Neural crest cell (in vitro differentiated cells): ENCODE results near the gene RUSC1. TPM values are rescaled to one million over a fixed set of nuclear protein-coding genes. Genes with fewer than 3 reads are reported as not detected.
"Not testable (repeated sequence)": the region's sequence is repeated elsewhere in the genome, so short reads cannot be mapped to it uniquely, and the experiment has no call there.

Experiments used
- DNase-seq: peaks from one replicate; pipeline ENCODE4 v3.0.0; 2021; ENCODE audit warnings: low read depth, mixed read lengths, low spot score
- H3K27ac Mint-ChIP-seq: one replicate; pipeline ENCODE4 v1.8.0; 2021; ENCODE audit warnings: mild to moderate bottlenecking, mixed read lengths; ENCODE audit not compliant: unreplicated experiment
- H3K27me3 Mint-ChIP-seq: 2 replicates; pipeline ENCODE4 v1.8.0; 2021; ENCODE audit warnings: low read depth, mild to moderate bottlenecking, mixed read lengths
- H3K36me3 Mint-ChIP-seq: 2 replicates; pipeline ENCODE4 v1.8.0; 2021; ENCODE audit warnings: low read depth, mild to moderate bottlenecking, mixed read lengths
- H3K4me1 Mint-ChIP-seq: 2 replicates; pipeline ENCODE4 v1.8.0; 2021; ENCODE audit warnings: mixed read lengths
- H3K4me3 Mint-ChIP-seq: one replicate; pipeline ENCODE4 v1.8.0; 2021; ENCODE audit warnings: mild to moderate bottlenecking, mixed read lengths
- H3K9me3 Mint-ChIP-seq: 2 replicates; pipeline ENCODE4 v1.8.0; 2021; ENCODE audit warnings: mixed read lengths
- CTCF ChIP-seq: fragments of 200-600 bp; sonication (generic); conservative IDR thresholded peaks from 2 replicates; pipeline ENCODE4 v1.5.0; 2021; ENCODE audit warnings: antibody characterized with exemption, mild to moderate bottlenecking
- total RNA-seq: library from RNA; stranded (reverse); gene quantifications from 2 replicates; pipeline ENCODE4 v1.2.1, GENCODE V29; 2021

The RUSC1 gene
- total RNA-seq, 1 donor from 2014 or later = 56.6 TPM

DNA sequence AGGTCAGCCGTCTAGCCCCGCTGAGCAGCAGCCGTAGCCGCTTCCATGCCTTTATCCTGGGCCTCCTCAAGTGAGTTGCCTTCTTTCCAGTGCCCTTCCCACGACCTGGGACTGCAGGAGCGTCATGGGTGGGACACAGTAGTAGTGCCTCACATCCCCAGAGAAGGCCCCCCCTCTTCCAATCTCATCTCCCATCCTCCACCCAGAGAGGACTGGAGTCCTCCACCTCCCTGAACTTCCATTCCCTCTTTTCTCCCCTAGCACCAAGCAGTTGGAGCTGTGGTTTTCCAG is 4.9 kb downstream of the RUSC1 start:
- Mint-ChIP-seq H3K4me1 (peaks cover 35% of the 10 kb centered on the region), H3K9me3 (no peaks in the 10 kb centered on the region), H3K36me3 (no peaks in the 10 kb centered on the region), H3K27me3 (peaks cover 11% of the 10 kb centered on the region), H3K27ac (no peak overlapping the region), H3K4me3 (peak overlapping the region; percentile 89)
- DNase-seq = no peak
- TF ChIP-seq CTCF = no peak

DNA sequence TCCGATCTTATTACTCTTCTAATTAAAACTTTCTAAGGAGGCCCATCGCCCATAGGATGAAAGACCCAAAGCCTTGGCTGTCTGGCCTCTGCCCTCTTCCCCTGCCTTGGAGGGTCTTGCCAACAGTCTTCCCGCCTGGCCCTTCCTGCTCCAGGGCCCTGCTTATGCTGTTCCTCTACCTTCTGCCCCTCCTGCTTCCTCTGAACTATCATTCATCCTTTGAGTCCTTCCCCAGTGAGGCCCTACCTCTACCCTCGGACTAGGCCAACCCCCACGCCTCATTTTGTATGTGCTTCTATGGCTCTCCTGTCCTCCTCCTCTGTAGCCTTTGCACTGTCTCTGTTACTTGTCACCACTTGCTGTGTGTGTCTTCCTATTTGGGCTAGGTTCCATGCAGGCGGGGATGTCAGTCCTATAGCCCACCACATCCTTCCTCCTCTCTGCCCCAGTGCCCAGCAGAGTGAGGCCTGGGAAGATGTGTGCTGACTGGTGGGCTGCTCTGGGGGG is 5.4 kb downstream of the RUSC1 start:
- Mint-ChIP-seq H3K36me3 (peaks cover 5% of the 10 kb centered on the region), H3K27me3 (peaks cover 9% of the 10 kb centered on the region), H3K27ac (peak overlapping the region; percentile 60), H3K4me1 (peaks cover 29% of the 10 kb centered on the region), H3K4me3 (peak overlapping the region; percentile 89), H3K9me3 (no peaks in the 10 kb centered on the region)
- no peak for TF ChIP-seq CTCF
- no peak for DNase-seq

GRCh38 chr1:155326631-155327037 is 5.9 kb downstream of the RUSC1 start:
- no peak for TF ChIP-seq CTCF
- H3K4me3 Mint-ChIP-seq = peak overlapping the region; percentile 89
- no peaks in the 10 kb centered on the region for H3K9me3 Mint-ChIP-seq
- no peak for DNase-seq
- peaks cover 6% of the 10 kb centered on the region for H3K27me3 Mint-ChIP-seq
- peaks cover 24% of the 10 kb centered on the region for H3K4me1 Mint-ChIP-seq
- H3K27ac Mint-ChIP-seq = no peak overlapping the region
- H3K36me3 Mint-ChIP-seq = peaks cover 7% of the 10 kb centered on the region

- H3K36me3 Mint-ChIP-seq = peaks cover 7% of the 10 kb centered on the region
- no peak for TF ChIP-seq CTCF
- peaks cover 13% of the 10 kb centered on the region for H3K4me1 Mint-ChIP-seq
- peak overlapping the region; percentile 80 for H3K4me3 Mint-ChIP-seq
- H3K9me3 Mint-ChIP-seq = no peaks in the 10 kb centered on the region
- no peak overlapping the region for H3K27ac Mint-ChIP-seq
- H3K27me3 Mint-ChIP-seq = peaks cover 6% of the 10 kb centered on the region
- DNase-seq = no peak
Observed at GRCh38 chr1:155327981-155328380, 7.3 kb downstream of the RUSC1 start.

- H3K9me3 Mint-ChIP-seq, H3K27ac Mint-ChIP-seq, DNase-seq, H3K27me3 Mint-ChIP-seq, H3K36me3 Mint-ChIP-seq: not testable (repeated sequence)
- peak overlapping the region; percentile 65 for H3K4me3 Mint-ChIP-seq
- peaks cover 13% of the 10 kb centered on the region for H3K4me1 Mint-ChIP-seq
Observed at GRCh38 chr1:155328856-155329255, 8.2 kb downstream of the RUSC1 start.

DNA sequence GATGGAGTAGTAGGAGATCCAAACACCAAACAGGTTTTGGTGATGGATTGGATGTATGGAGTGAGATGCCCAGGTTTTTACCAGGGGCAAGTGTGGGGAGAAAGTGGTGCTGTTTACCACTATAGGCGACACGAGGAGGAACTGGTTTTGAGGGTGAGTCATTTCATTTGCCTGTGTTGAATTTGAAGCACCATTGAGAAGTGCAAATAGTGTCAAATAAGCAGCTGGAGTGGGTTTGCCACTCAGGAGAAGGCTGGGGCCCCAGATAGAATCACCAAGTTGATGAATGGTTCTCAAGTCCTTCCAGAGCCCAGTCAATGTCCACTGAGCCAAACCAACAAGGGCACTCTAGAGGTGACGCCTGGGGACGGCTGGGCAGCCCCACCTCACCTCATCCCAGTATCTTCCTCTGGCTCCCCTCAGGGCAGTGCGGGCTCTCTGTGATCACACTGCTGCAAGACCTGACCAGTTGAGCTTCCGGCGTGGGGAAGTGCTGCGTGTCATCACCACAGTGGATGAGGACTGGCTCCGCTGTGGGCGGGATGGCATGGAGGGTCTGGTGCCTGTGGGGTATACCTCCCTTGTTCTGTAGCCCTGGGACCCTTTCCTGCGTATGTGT is 9.4 kb downstream of the RUSC1 start:
- H3K27me3 Mint-ChIP-seq = peaks cover 4% of the 10 kb centered on the region

More for the DNA sequence above, 9.4 kb downstream of the RUSC1 start:
- H3K4me1 Mint-ChIP-seq = peaks cover 13% of the 10 kb centered on the region
- no peak for TF ChIP-seq CTCF
- no peak for DNase-seq
- H3K27ac Mint-ChIP-seq = no peak overlapping the region
- no peak overlapping the region for H3K4me3 Mint-ChIP-seq
- H3K9me3 Mint-ChIP-seq = no peaks in the 10 kb centered on the region
- H3K36me3 Mint-ChIP-seq = peaks cover 9% of the 10 kb centered on the region
